Stimulated activated CD8-positive, alpha-beta memory T cell treated with anti-CD3 and anti-CD28 coated beads, Interleukin-2, amount 100 ng/mL, for 1 hour (primary cell): ENCODE results near the gene MBD6.
"Not testable (repeated sequence)": the region's sequence is repeated elsewhere in the genome, so short reads cannot be mapped to it uniquely, and the experiment has no call there.

Experiments used
- DNase-seq, 2 donors: peaks; one replicate each; pipeline ENCODE4 v3.0.0-alpha.2; 2020; ENCODE audit warnings: low read depth in 2 of 2

Gene MBD6

GRCh38 chr12:57488402-57489156, 34.0 kb upstream of the MBD6 start:
- no peak for DNase-seq

- no peak for DNase-seq
Measured at GRCh38 chr12:57489157-57489641, 33.4 kb upstream of the MBD6 start.

- DNase-seq: no peak
Measured at GRCh38 chr12:57490126-57490525, 32.5 kb upstream of the MBD6 start.

GRCh38 chr12:57491393-57492280, 31.0 kb upstream of the MBD6 start:
- DNase-seq: no peak

- DNase-seq: not testable (repeated sequence)
Measured at GRCh38 chr12:57495051-57495701, 27.4 kb upstream of the MBD6 start.

- DNase-seq: no peak
Measured at GRCh38 chr12:57496822-57497221, 25.8 kb upstream of the MBD6 start.

GRCh38 chr12:57497223-57498131, 25.1 kb upstream of the MBD6 start:
- DNase-seq: no peak

GRCh38 chr12:57498132-57498502, 24.5 kb upstream of the MBD6 start:
- no peak for DNase-seq

- no peak for DNase-seq
Measured at GRCh38 chr12:57498571-57498970, 24.1 kb upstream of the MBD6 start.

- DNase-seq: no peak
Measured at GRCh38 chr12:57500213-57500612, 22.4 kb upstream of the MBD6 start.

GRCh38 chr12:57502311-57502969, 20.2 kb upstream of the MBD6 start:
- not testable (repeated sequence) for DNase-seq

- DNase-seq: not testable (repeated sequence)
Measured at GRCh38 chr12:57506541-57506940, 16.1 kb upstream of the MBD6 start.

- not testable (repeated sequence) for DNase-seq
Measured at GRCh38 chr12:57507796-57508195, 14.8 kb upstream of the MBD6 start.

- no peak for DNase-seq
Measured at GRCh38 chr12:57511161-57511560, 11.5 kb upstream of the MBD6 start.

GRCh38 chr12:57511588-57512325, 10.9 kb upstream of the MBD6 start:
- DNase-seq: no peak

- DNase-seq: no peak
Measured at GRCh38 chr12:57512665-57513064, 10.0 kb upstream of the MBD6 start.

GRCh38 chr12:57513266-57513665, 9.4 kb upstream of the MBD6 start:
- no peak for DNase-seq

- DNase-seq: not testable (repeated sequence)
Measured at GRCh38 chr12:57513677-57514076, 8.9 kb upstream of the MBD6 start.

GRCh38 chr12:57514246-57514645, 8.4 kb upstream of the MBD6 start:
- not testable (repeated sequence) for DNase-seq
